Spleen (tissue), 7 donors: Measurements from ENCODE around the gene ABCG1.

Experiments
- CTCF ChIP-seq, 11 experiments: fragments of 200-600 bp in 7 of 11; fragments of 450-650 bp in 4 of 11; sonication (generic) in 4 of 11; IDR thresholded peaks in 8 of 11; conservative IDR thresholded peaks in 3 of 11; 1 replicate in 7 of 11; 2 replicates in 4 of 11; pipeline versions ENCODE4 v1.4.0 to v1.8.0; 2016 to 2021; ENCODE audit warnings: antibody characterized with exemption in 11 of 11, inconsistent platforms in 4 of 11, mild to moderate bottlenecking in 1 of 11
- POLR2A ChIP-seq, 3 donors: fragments of 450-650 bp; IDR thresholded peaks; one replicate each; pipeline ENCODE4 v1.5.1; 2017; ENCODE audit warnings: antibody characterized with exemption in 3 of 3, mild to moderate bottlenecking in 1 of 3
- POLR2AphosphoS5 ChIP-seq, 3 donors: sonication (generic); formaldehyde crosslinking; IDR thresholded peaks; one replicate each; pipeline ENCODE4 v1.5.1; 2017; ENCODE audit warnings: antibody characterized with exemption in 3 of 3
- donor health status: DM: no; HTN: no; CAD: no; lungs with moderate emphysema.
- donor health status: DM: no; HTN: no; CAD: no.
- donor health status: DM: no; HTN: no; CAD: no.

DNA sequence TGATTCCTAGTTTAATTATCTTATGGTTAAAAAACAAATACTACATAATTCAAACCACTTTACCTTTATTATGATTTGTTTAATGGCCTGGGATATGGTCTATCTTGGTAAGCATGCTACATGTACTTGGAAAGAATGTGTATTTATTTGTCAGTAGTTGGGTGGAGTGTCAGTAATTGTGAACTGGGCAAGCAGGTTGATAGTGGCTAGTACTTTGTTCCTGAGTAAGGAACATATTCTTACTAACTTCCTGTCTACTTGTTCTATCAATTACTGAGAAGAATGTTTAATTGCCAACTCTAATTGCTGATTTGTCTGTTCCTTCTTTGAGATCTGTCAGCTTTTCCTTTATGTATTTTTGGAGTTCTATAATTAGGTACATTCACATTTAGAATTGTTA lies 49.2 kb upstream of the ABCG1 start:
- TF ChIP-seq POLR2AphosphoS5 (IDR thresholded peaks at IDR 0.05), result no peak
- TF ChIP-seq CTCF (IDR thresholded peaks at IDR 0.05 in 8 of 11, conservative IDR thresholded peaks at IDR 0.05 in 3 of 11), result no peak
- no peak for TF ChIP-seq POLR2A (IDR thresholded peaks at IDR 0.05)
